Measurements from ENCODE around the gene ZNF438.

DNA sequence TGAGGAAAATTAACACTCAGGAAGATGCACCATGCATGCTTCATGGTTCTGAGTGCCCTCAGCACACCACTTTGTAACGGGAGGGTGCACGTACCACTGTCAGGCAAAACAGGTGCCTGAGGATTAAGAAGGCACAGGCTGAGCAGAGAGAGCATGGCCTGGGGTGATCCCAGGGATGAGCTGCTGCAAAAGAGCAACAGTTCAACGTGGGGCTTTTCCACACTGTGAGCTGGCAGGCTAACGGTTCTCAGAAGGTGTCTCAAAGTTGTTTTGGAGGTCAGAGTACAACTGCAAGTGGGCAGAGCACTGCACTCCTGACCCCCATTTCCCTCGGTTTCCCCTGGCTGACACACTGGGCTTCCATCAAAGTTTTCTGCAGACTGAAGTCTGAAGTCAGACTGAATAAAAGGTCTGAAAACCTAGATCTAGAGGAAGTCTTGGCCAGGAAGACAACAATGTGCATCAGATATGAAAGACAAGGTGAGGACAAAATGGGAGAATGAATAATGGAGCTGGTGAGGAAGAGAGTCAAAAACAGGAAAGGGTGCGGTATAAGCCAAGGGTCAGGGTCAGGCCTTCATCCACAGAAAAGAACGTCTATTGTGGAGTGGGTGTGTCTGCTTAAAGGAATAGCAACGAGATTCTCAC is 20.5 kb downstream of the ZNF438 start:
- TF ChIP-seq, protein P1, sequence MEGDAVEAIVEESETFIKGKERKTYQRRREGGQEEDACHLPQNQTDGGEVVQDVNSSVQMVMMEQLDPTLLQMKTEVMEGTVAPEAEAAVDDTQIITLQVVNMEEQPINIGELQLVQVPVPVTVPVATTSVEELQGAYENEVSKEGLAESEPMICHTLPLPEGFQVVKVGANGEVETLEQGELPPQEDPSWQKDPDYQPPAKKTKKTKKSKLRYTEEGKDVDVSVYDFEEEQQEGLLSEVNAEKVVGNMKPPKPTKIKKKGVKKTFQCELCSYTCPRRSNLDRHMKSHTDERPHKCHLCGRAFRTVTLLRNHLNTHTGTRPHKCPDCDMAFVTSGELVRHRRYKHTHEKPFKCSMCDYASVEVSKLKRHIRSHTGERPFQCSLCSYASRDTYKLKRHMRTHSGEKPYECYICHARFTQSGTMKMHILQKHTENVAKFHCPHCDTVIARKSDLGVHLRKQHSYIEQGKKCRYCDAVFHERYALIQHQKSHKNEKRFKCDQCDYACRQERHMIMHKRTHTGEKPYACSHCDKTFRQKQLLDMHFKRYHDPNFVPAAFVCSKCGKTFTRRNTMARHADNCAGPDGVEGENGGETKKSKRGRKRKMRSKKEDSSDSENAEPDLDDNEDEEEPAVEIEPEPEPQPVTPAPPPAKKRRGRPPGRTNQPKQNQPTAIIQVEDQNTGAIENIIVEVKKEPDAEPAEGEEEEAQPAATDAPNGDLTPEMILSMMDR (conservative IDR thresholded peaks at IDR 0.05) = no peak
- TF ChIP-seq ZFX (IDR thresholded peaks at IDR 0.05) = no peak
